HCT116 (cell line): ENCODE results near the gene TCL1B. TPM values are rescaled to one million over a fixed set of nuclear protein-coding genes. Genes with fewer than 3 reads are reported as not detected.

Experiments
- ATAC-seq: fragments of 200-7000 bp; cut with Tn5 transposase; 2 replicates; pipeline ENCODE4 v1.9.1; 2020; ENCODE audit warnings: mild to moderate bottlenecking, moderate library complexity
- BruUV-seq: library from RNA; stranded (reverse); fragments of 400-500 nt; replicated peaks from 2 replicates; lab custom pipeline; 2021; lab: Mats Ljungman, UMichigan
- CTCF ChIA-PET: fragments of 300-600 bp; sonication (Branson Sonifier 250); formaldehyde crosslinking; loops from one replicate; lab custom pipeline; 2021; ENCODE audit warnings: antibody characterized with exemption; lab: Charles Lee
- POLR2A ChIA-PET: fragments of 300-600, 350-600 bp; sonication (Branson Sonifier 250); formaldehyde crosslinking; loops from one replicate; lab custom pipeline; 2021; ENCODE audit warnings: antibody characterized with exemption; lab: Charles Lee
- RAD21 ChIA-PET, 2 experiments: fragments of 300-600 bp; sonication (Branson Sonifier 250); formaldehyde crosslinking; loops; one replicate each; lab custom pipeline; 2023; ENCODE audit warnings: low total read pairs in 2 of 2; ENCODE audit not compliant: uncharacterized antibody in 2 of 2, unreplicated experiment in 2 of 2, low non-redundant PET in 1 of 2; lab: Charles Lee
- DNase-seq: peaks from one replicate; pipeline ENCODE4 v3.0.0-alpha.2; 2010; ENCODE audit warnings: low read depth, low spot score
- H2AFZ ChIP-seq: fragments of 200-600 bp; shearing (Covaris generic), sonication (generic); 2 replicates; pipeline ENCODE4 v1.6.1; 2017; ENCODE audit warnings: low read depth, mixed run types, mixed read lengths, antibody characterized with exemption, low read length; ENCODE audit not compliant: poor library complexity, severe bottlenecking
- H3K27ac ChIP-seq: 2 replicates; pipeline ENCODE4 v1.5.1; 2012; ENCODE audit warnings: low read depth, low read length
- H3K27me3 ChIP-seq: fragments of 200-600 bp; sonication (generic); 2 replicates; pipeline ENCODE4 v1.6.1; 2016; ENCODE audit warnings: mixed run types, low read length, mixed read lengths; ENCODE audit not compliant: insufficient read depth
- H3K36me3 ChIP-seq, 2 experiments: fragments of 200-500 bp in 1 of 2; fragments of 200-600 bp in 1 of 2; sonication (Bioruptor generic) in 1 of 2; sonication (generic) in 1 of 2; 2 replicates each; pipeline versions ENCODE4 v1.5.1 to v1.6.1; 2014 to 2016; ENCODE audit warnings: low read length in 2 of 2, inconsistent platforms in 1 of 2, mixed read lengths in 1 of 2, mixed run types in 1 of 2; ENCODE audit not compliant: insufficient read depth in 2 of 2, control insufficient read depth in 1 of 2
- H3K4me1 ChIP-seq, 2 experiments: fragments of 200-600 bp in 1 of 2; sonication (generic) in 1 of 2; 2 replicates each; pipeline versions ENCODE4 v1.5.1 to v1.6.1; 2012 to 2017; ENCODE audit warnings: low read length in 2 of 2, inconsistent platforms in 1 of 2, mild to moderate bottlenecking in 1 of 2, mixed read lengths in 1 of 2, mixed run types in 1 of 2, moderate library complexity in 1 of 2; ENCODE audit not compliant: insufficient read depth in 2 of 2, control insufficient read depth in 1 of 2
- H3K4me2 ChIP-seq: fragments of 200-600 bp; sonication (generic); 2 replicates; pipeline ENCODE4 v1.6.1; 2017; ENCODE audit warnings: mixed run types, low read length, mixed read lengths
- H3K4me3 ChIP-seq, 2 experiments: fragments of 200-600 bp in 1 of 2; sonication (generic) in 1 of 2; replicated peaks in 1 of 2; 2 replicates each; pipeline ENCODE4 v1.5.1; 2011 to 2016; ENCODE audit warnings: low read length in 2 of 2, control low read depth in 1 of 2, low read depth in 1 of 2, mild to moderate bottlenecking in 1 of 2, mixed read lengths in 1 of 2, mixed run types in 1 of 2
- H3K79me2 ChIP-seq: fragments of 200-600 bp; sonication (generic); 2 replicates; pipeline ENCODE4 v1.6.1; 2017; ENCODE audit warnings: mild to moderate bottlenecking, mixed run types, low read length, moderate library complexity, mixed read lengths; ENCODE audit not compliant: insufficient read depth
- H3K9ac ChIP-seq: fragments of 200-600 bp; sonication (generic); 2 replicates; pipeline ENCODE4 v1.6.1; 2016; ENCODE audit warnings: low read length, mixed read lengths
- H3K9me2 ChIP-seq: fragments of 200-600 bp; sonication (generic), shearing (Covaris generic); 2 replicates; pipeline ENCODE4 v1.6.1; 2017; ENCODE audit warnings: mixed run types, mild to moderate bottlenecking, moderate library complexity; ENCODE audit not compliant: insufficient read depth
- H3K9me3 ChIP-seq, 2 experiments: fragments of 200-500 bp in 1 of 2; fragments of 200-600 bp in 1 of 2; sonication (Bioruptor generic) in 1 of 2; sonication (generic) in 1 of 2; 2 replicates each; pipeline ENCODE4 v1.6.1; 2014 to 2017; ENCODE audit warnings: low read length in 2 of 2, mixed read lengths in 2 of 2, inconsistent platforms in 1 of 2, low read depth in 1 of 2, mild to moderate bottlenecking in 1 of 2, mixed run types in 1 of 2, moderate library complexity in 1 of 2; ENCODE audit not compliant: control insufficient read depth in 1 of 2, insufficient read depth in 1 of 2
- H4K20me1 ChIP-seq: fragments of 200-600 bp; sonication (generic), shearing (Covaris generic); 2 replicates; pipeline ENCODE4 v1.6.1; 2017; ENCODE audit warnings: mixed run types, mild to moderate bottlenecking, moderate library complexity; ENCODE audit not compliant: insufficient read depth
- EZH2phosphoT487 ChIP-seq: fragments of 200-600 bp; IDR thresholded peaks from 2 replicates; pipeline ENCODE4 v1.6.1; 2018; ENCODE audit warnings: antibody characterized with exemption, borderline replicate concordance
- JUND ChIP-seq: IDR thresholded peaks from 2 replicates; pipeline ENCODE4 v1.6.1; 2012
- TCF7L2 ChIP-seq: IDR thresholded peaks from 2 replicates; pipeline ENCODE4 v1.7.0; 2011; ENCODE audit warnings: borderline replicate concordance, inconsistent platforms; ENCODE audit not compliant: insufficient read depth, insufficient read length; ENCODE audit errors: extremely low read depth
- YY1 ChIP-seq: IDR thresholded peaks from 2 replicates; pipeline ENCODE4 v1.6.1; 2011; ENCODE audit warnings: low read length, low read depth, moderate library complexity, mild to moderate bottlenecking; ENCODE audit not compliant: insufficient replicate concordance; ENCODE audit errors: extremely low read depth
- intact Hi-C: fragments of 100-400 bp; cut with micrococcal nuclease; formaldehyde crosslinking; loops from 2 replicates; pipeline ENCODE4 v1.10.0; 2022
- total RNA-seq: library from RNA; stranded (reverse); gene quantifications from one replicate; pipeline ENCODE4 v1.2.1, GENCODE V29; 2021; ENCODE audit not compliant: unreplicated experiment
- TF ChIP-seq, protein P1 (sequence below), 3 experiments: fragments of 200-600 bp in 1 of 3; sonication (generic) in 1 of 3; IDR thresholded peaks in 2 of 3; conservative IDR thresholded peaks in 1 of 3; 2 replicates each; pipeline ENCODE4 v1.5.1; 2012 to 2017; ENCODE audit warnings: low read depth in 2 of 3, low read length in 2 of 3, antibody characterized with exemption in 1 of 3, borderline replicate concordance in 1 of 3, control low read depth in 1 of 3, mild to moderate bottlenecking in 1 of 3, mixed read lengths in 1 of 3, mixed run types in 1 of 3, moderate library complexity in 1 of 3; ENCODE audit not compliant: insufficient read depth in 1 of 3

TCL1B gene
- total RNA-seq, 1 experiment from 2014 or later, result not detected

DNA sequence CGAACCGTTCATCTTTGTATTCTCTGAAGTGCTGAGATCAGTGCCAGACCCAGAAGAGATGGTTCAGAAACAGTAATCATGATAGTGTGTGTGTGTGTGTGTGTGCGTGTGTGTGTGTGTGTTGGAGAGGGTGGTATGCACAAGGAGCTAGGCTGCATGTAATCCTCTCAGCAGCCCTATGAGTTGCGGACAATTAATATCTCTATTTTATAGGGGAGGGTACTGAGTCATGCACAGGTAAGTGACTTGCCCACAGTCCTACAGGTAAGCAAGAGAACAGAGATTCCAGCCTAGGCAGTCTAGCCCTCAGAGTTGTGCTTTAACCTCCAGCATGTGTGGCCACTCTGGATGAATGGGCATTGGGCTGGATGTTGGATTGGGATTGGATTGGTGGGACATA is 55.6 kb downstream of the TCL1B start:
- intact Hi-C loops, result no loop called here
- Histone ChIP-seq H3K9ac (no peak overlapping the region), H3K79me2 (no peaks in the 10 kb centered on the region), H3K4me1 (peaks cover 0 to 8% of the 10 kb centered on the region in 2 experiments; a peak in 1 of 4 replicates), H3K4me3 (no peak overlapping the region), H3K9me2 (no peaks in the 10 kb centered on the region), H3K4me2 (no peak overlapping the region), H3K9me3 (no peaks in the 10 kb centered on the region), H3K36me3 (no peaks in the 10 kb centered on the region), H2AFZ (no peak overlapping the region), H3K27ac (no peak overlapping the region), H4K20me1 (no peaks in the 10 kb centered on the region), H3K27me3 (peaks cover 20% of the 10 kb centered on the region; the same call in 1 of the 2 replicates)
- CTCF ChIA-PET, result no interaction called here
- no peak for ATAC-seq
- no peak for DNase-seq
- TF ChIP-seq, protein P1, sequence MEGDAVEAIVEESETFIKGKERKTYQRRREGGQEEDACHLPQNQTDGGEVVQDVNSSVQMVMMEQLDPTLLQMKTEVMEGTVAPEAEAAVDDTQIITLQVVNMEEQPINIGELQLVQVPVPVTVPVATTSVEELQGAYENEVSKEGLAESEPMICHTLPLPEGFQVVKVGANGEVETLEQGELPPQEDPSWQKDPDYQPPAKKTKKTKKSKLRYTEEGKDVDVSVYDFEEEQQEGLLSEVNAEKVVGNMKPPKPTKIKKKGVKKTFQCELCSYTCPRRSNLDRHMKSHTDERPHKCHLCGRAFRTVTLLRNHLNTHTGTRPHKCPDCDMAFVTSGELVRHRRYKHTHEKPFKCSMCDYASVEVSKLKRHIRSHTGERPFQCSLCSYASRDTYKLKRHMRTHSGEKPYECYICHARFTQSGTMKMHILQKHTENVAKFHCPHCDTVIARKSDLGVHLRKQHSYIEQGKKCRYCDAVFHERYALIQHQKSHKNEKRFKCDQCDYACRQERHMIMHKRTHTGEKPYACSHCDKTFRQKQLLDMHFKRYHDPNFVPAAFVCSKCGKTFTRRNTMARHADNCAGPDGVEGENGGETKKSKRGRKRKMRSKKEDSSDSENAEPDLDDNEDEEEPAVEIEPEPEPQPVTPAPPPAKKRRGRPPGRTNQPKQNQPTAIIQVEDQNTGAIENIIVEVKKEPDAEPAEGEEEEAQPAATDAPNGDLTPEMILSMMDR (IDR thresholded peaks at IDR 0.05 in 2 of 3, conservative IDR thresholded peaks at IDR 0.05 in 1 of 3; ENCODE audit: borderline replicate concordance in 1 of 3, insufficient read depth in 1 of 3, low read depth in 2 of 3, low read length in 2 of 3), result no peak
- no peak for TF ChIP-seq YY1
- no peak for TF ChIP-seq JUND
- no peak for TF ChIP-seq EZH2phosphoT487
- no peak for TF ChIP-seq TCF7L2
- POLR2A ChIA-PET, result no interaction called here
- BruUV-seq, result no TSS peak
- RAD21 ChIA-PET, result no interaction called here

Other genes with a start within 250 kb of the TCL1B start
- 3.6 TPM for gene SYNE3, start 169.8 kb upstream of the TCL1B start, total RNA-seq
- gene GLRX5, start 151.4 kb upstream of the TCL1B start, total RNA-seq, result 60.1 TPM
- 0.30 TPM for gene TCL1A, start 27.7 kb downstream of the TCL1B start, total RNA-seq
- gene TUNAR, start 190.4 kb downstream of the TCL1B start, total RNA-seq, result not detected